SK-N-MC (cell line): ENCODE measurements around the gene PBX1.

Source experiments
- EZH2 ChIP-seq: fragments of 200-600 bp; sonication (generic); IDR thresholded peaks from one replicate; pipeline ENCODE4 v1.6.1; 2017; ENCODE audit warnings: antibody characterized with exemption
- FOXP2 ChIP-seq: optimal IDR thresholded peaks from 2 replicates; pipeline ENCODE3; 2011; ENCODE audit warnings: mild to moderate bottlenecking, moderate library complexity; ENCODE audit not compliant: insufficient read depth; ENCODE audit errors: extremely low read length, control extremely low read depth
- POLR2AphosphoS5 ChIP-seq: IDR thresholded peaks from 2 replicates; pipeline ENCODE4 v1.6.1; 2012; ENCODE audit warnings: mild to moderate bottlenecking, low read depth, low read length, borderline replicate concordance

DNA sequence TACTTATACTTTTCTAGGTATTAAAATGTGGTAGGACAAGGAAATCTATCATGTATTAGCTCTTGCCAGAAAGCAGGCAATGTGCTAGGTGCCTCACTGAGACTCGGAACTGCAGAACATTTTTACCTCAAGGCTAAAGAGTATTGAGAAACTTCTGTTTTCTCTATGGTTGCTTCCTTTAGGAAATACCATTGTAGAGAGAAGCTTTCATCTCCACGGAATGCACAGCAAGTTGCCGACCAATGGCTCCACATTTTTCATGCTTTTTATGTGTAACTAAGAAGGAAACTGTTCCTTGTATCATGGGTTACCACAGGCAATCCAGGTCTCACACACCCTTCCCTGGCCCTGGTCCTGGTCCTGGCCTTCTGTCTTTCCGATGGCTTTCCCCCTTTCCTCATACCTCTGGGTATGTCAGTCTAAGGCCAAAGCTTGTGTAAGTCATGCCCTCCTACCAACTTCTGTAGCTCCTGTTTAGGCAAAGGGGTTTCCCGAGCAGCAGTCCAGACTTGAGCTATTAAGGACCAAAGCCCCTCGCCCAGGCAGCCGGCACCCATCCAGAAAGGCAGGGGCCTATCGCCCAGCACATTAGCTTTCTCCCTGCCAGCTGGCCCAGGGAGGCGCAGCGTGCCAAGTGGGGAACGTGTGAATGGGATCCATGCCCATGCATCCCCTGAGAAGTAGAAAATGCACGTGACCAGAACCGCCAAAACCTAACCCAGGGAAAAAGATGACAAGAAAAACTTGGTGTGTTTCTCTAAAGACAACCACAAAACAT, 225.0 kb downstream of the PBX1 start:
- TF ChIP-seq EZH2 (no peak), POLR2AphosphoS5 (peak; percentile 27; the same call in 1 of the 2 replicates), FOXP2 (no peak)
